PC-9 (cell line): ENCODE results near the gene CDC26. TPM values are rescaled to one million over a fixed set of nuclear protein-coding genes. Genes with fewer than 3 reads are reported as not detected.

Experiments
- BruUV-seq: library from RNA; stranded (reverse); fragments of 400-500 nt; replicated peaks from 2 replicates; lab custom pipeline; 2021; lab: Mats Ljungman, UMichigan
- CTCF ChIA-PET: fragments of 300-600 bp; sonication (Branson Sonifier 250); formaldehyde crosslinking; loops from one replicate; lab custom pipeline; 2022; ENCODE audit warnings: antibody characterized with exemption; lab: Charles Lee
- POLR2A ChIA-PET: fragments of 300-600 bp; sonication (Branson Sonifier 250); formaldehyde crosslinking; loops from one replicate; lab custom pipeline; 2022; ENCODE audit warnings: antibody characterized with exemption; ENCODE audit not compliant: unreplicated experiment; lab: Charles Lee
- DNase-seq, 2 experiments: peaks; one replicate each; pipeline versions ENCODE4 v3.0.0 to v3.0.0-alpha.2; 2015 to 2022; ENCODE audit warnings: mixed read lengths in 1 of 2
- H2AFZ ChIP-seq: fragments of 200-600 bp; sonication (generic); 2 replicates; pipeline ENCODE4 v1.8.1; 2017; ENCODE audit warnings: antibody characterized with exemption
- H3F3A ChIP-seq: fragments of 200-600 bp; sonication (generic); 2 replicates; pipeline ENCODE4 v1.8.1; 2017; ENCODE audit warnings: antibody characterized with exemption, mild to moderate bottlenecking, low read depth; ENCODE audit not compliant: insufficient read depth
- H3K27ac ChIP-seq: fragments of 200-600 bp; sonication (generic); 2 replicates; pipeline ENCODE4 v1.6.1; 2016; ENCODE audit warnings: mixed run types
- H3K27me3 ChIP-seq: fragments of 200-600 bp; sonication (generic); 2 replicates; pipeline ENCODE4 v1.6.1; 2016; ENCODE audit warnings: low read depth, mixed run types; ENCODE audit not compliant: insufficient read depth
- H3K36me3 ChIP-seq: fragments of 200-600 bp; sonication (generic); 2 replicates; pipeline ENCODE4 v1.6.1; 2016; ENCODE audit warnings: low read depth, mixed run types
- H3K4me1 ChIP-seq: fragments of 200-600 bp; sonication (generic); replicated peaks from 2 replicates; pipeline ENCODE4 v1.6.1; 2016; ENCODE audit warnings: mixed run types; ENCODE audit not compliant: insufficient read depth
- H3K4me2 ChIP-seq: fragments of 200-600 bp; sonication (generic); 2 replicates; pipeline ENCODE4 v1.6.1; 2017; ENCODE audit warnings: mixed run types
- H3K4me3 ChIP-seq: fragments of 200-600 bp; sonication (generic); 2 replicates; pipeline ENCODE4 v1.6.1; 2016; ENCODE audit warnings: mixed run types
- H3K79me2 ChIP-seq: fragments of 200-600 bp; sonication (generic); 2 replicates; pipeline ENCODE4 v1.6.1; 2017; ENCODE audit warnings: low read depth, mixed run types
- H3K9me2 ChIP-seq: fragments of 200-600 bp; sonication (generic); 2 replicates; pipeline ENCODE4 v1.8.1; 2017; ENCODE audit warnings: mild to moderate bottlenecking; ENCODE audit not compliant: insufficient read depth
- H3K9me3 ChIP-seq: fragments of 200-600 bp; sonication (generic); 2 replicates; pipeline ENCODE4 v1.8.1; 2016; ENCODE audit warnings: low read depth; ENCODE audit not compliant: insufficient read depth
- H4K20me1 ChIP-seq: fragments of 200-600 bp; sonication (generic); 2 replicates; pipeline ENCODE4 v1.8.1; 2017; ENCODE audit not compliant: insufficient read depth
- CTCF ChIP-seq: fragments of 200-600 bp; sonication (generic); conservative IDR thresholded peaks from 2 replicates; pipeline ENCODE4 v1.6.1; 2017; ENCODE audit warnings: mixed run types, antibody characterized with exemption, mild to moderate bottlenecking, moderate library complexity
- EZH2 ChIP-seq: fragments of 200-600 bp; sonication (generic); IDR thresholded peaks from 2 replicates; pipeline ENCODE4 v1.8.0; 2017; ENCODE audit warnings: antibody characterized with exemption, low read depth
- intact Hi-C: fragments of 100-400 bp; cut with micrococcal nuclease; formaldehyde crosslinking; loops from one replicate; pipeline ENCODE4 v1.10.0; 2022; ENCODE audit not compliant: unreplicated experiment
- total RNA-seq: library from RNA; stranded (reverse); gene quantifications from 2 replicates; pipeline ENCODE4 v1.2.3, GENCODE V29; 2021

The CDC26 gene
- total RNA-seq, 1 experiment from 2014 or later, result 43.4 TPM

GRCh38 chr9:113309204-113309813, 33.9 kb upstream of the CDC26 start:
- CTCF ChIA-PET, result interaction anchor here (0.6 to 1.2 kb wide), 2 partner anchors 20 to 37 kb away, joined by 3 to 6 read pairs; no protein-coding TSS in a partner anchor
- no TSS peak for BruUV-seq
- no peaks in the 10 kb centered on the region for H3K9me3 ChIP-seq
- no peak overlapping the region for H3K27ac ChIP-seq
- TF ChIP-seq EZH2 (no peak), CTCF (peak; percentile 82)
- H3K36me3 ChIP-seq, result no peaks in the 10 kb centered on the region
- H3K4me3 ChIP-seq, result no peak overlapping the region
- H3K79me2 ChIP-seq, result no peaks in the 10 kb centered on the region
- peak; percentile 17 to 44 for DNase-seq
- intact Hi-C loops, result loop anchor here (1.0 to 2.0 kb wide), 4 partner anchors 31 to 346 kb away; partner anchors contain the start of gene WDR31
- H3K9me2 ChIP-seq, result no peaks in the 10 kb centered on the region
- no peak overlapping the region for H2AFZ ChIP-seq
- H3K4me1 ChIP-seq, result no peaks in the 10 kb centered on the region; the same call in 1 of the 2 replicates
- no peaks in the 10 kb centered on the region for H3K27me3 ChIP-seq
- H3K4me2 ChIP-seq, result no peak overlapping the region
- POLR2A ChIA-PET, result no interaction called here
- H4K20me1 ChIP-seq, result no peaks in the 10 kb centered on the region
- no peaks in the 10 kb centered on the region for H3F3A ChIP-seq

GRCh38 chr9:113307396-113307975, 32.1 kb upstream of the CDC26 start:
- Histone ChIP-seq H3F3A (no peaks in the 10 kb centered on the region), H3K27me3 (no peaks in the 10 kb centered on the region), H3K4me1 (no peaks in the 10 kb centered on the region; the same call in 1 of the 2 replicates), H3K79me2 (no peaks in the 10 kb centered on the region), H2AFZ (no peak overlapping the region), H4K20me1 (no peaks in the 10 kb centered on the region), H3K4me3 (no peak overlapping the region), H3K9me2 (no peaks in the 10 kb centered on the region), H3K4me2 (no peak overlapping the region), H3K36me3 (no peaks in the 10 kb centered on the region), H3K27ac (no peak overlapping the region), H3K9me3 (no peaks in the 10 kb centered on the region)
- TF ChIP-seq CTCF (no peak), EZH2 (no peak)
- DNase-seq, result no peak
- intact Hi-C loops, result no loop called here
- no TSS peak for BruUV-seq
- POLR2A ChIA-PET, result no interaction called here
- CTCF ChIA-PET, result interaction anchor here (0.7 kb wide), 1 partner anchor 899 kb away, joined by 3 read pairs; no protein-coding TSS in a partner anchor

- POLR2A ChIA-PET, result no interaction called here
Observed at GRCh38 chr9:113306566-113306965, 31.2 kb upstream of the CDC26 start.

More at GRCh38 chr9:113306566-113306965, 31.2 kb upstream of the CDC26 start:
- no peaks in the 10 kb centered on the region for H3F3A ChIP-seq
- no peak overlapping the region for H3K27ac ChIP-seq
- no peaks in the 10 kb centered on the region for H3K9me2 ChIP-seq
- no peaks in the 10 kb centered on the region for H4K20me1 ChIP-seq
- no peaks in the 10 kb centered on the region for H3K79me2 ChIP-seq
- no peak overlapping the region for H3K4me3 ChIP-seq
- H3K9me3 ChIP-seq, result no peaks in the 10 kb centered on the region
- BruUV-seq, result no TSS peak
- no peaks in the 10 kb centered on the region; the same call in 1 of the 2 replicates for H3K4me1 ChIP-seq
- no peak for DNase-seq
- H2AFZ ChIP-seq, result no peak overlapping the region
- TF ChIP-seq EZH2, result no peak
- no peak for TF ChIP-seq CTCF
- no peaks in the 10 kb centered on the region for H3K36me3 ChIP-seq
- CTCF ChIA-PET, result no interaction called here
- no peaks in the 10 kb centered on the region for H3K27me3 ChIP-seq
- H3K4me2 ChIP-seq, result no peak overlapping the region
- intact Hi-C loops, result no loop called here
